ENCODE data around the gene TMEM114. TPM values are rescaled to one million over a fixed set of nuclear protein-coding genes. Genes with fewer than 3 reads are reported as not detected.

The TMEM114 gene
- total RNA-seq, 1 experiment from 2014 or later = not detected

DNA sequence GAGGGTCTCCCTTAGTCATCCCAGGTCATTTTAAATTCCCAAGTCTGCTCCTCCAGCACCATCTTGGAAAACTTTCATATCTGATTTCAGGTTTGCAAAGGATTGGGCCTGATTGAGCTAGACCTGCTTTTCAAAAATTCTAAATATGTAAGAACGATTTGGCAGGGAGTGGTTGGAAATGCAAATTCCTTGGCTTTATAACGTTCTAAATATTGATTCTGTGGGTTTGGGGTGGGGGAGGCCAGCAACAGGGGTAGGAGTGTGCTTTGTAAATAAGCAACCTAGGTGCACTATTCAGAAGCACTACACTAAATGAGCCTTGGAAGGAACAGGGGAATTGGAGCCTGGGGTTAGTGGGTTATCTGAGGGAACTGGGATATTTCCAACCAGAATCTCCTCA lies 47.9 kb downstream of the TMEM114 start:
- intact Hi-C loops (cut with micrococcal nuclease; ENCODE audit: unreplicated experiment) = no loop called here
- DNase-seq = no peak
- TF ChIP-seq, protein P1, sequence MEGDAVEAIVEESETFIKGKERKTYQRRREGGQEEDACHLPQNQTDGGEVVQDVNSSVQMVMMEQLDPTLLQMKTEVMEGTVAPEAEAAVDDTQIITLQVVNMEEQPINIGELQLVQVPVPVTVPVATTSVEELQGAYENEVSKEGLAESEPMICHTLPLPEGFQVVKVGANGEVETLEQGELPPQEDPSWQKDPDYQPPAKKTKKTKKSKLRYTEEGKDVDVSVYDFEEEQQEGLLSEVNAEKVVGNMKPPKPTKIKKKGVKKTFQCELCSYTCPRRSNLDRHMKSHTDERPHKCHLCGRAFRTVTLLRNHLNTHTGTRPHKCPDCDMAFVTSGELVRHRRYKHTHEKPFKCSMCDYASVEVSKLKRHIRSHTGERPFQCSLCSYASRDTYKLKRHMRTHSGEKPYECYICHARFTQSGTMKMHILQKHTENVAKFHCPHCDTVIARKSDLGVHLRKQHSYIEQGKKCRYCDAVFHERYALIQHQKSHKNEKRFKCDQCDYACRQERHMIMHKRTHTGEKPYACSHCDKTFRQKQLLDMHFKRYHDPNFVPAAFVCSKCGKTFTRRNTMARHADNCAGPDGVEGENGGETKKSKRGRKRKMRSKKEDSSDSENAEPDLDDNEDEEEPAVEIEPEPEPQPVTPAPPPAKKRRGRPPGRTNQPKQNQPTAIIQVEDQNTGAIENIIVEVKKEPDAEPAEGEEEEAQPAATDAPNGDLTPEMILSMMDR (IDR thresholded peaks at IDR 0.05; ENCODE audit: insufficient read depth in 1 of 2, low read depth in 1 of 2, low read length in 1 of 2, severe bottlenecking in 1 of 2, unreplicated experiment in 1 of 2) = no peak

DNA sequence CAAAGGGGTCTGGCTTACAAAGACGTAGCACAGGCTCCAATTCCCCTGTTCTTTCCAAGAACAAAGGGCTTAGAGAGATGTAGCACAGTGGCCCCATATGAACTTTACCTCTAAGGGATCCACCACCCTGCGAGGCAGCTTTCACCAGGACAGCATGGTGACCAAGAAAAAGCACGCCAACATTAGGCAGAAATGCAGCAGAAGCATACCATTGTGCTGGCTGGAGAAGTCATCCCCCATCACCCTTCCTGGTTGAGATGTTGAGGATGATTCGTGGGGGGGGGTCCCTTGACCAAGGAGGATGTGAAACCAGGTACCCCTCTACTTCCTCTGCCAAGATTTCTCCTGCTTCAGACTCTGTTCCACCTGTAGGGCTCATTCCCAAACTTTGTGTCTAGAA lies 48.4 kb downstream of the TMEM114 start:
- H3K4me1 ChIP-seq = no peaks in the 10 kb centered on the region
- intact Hi-C loops (cut with micrococcal nuclease; ENCODE audit: unreplicated experiment) = no loop called here
- no peaks in the 10 kb centered on the region for H3K4me1 Mint-ChIP-seq (ENCODE audit: low read depth, unreplicated experiment)
- H3K36me3 ChIP-seq (ENCODE audit: control insufficient read depth, insufficient read depth, low read length) = no peaks in the 10 kb centered on the region
- POLR2A ChIA-PET = no interaction called here
- no peak for DNase-seq
- BruUV-seq (replicated peaks) = no TSS peak
- TF ChIP-seq, protein P1 (IDR thresholded peaks at IDR 0.05; ENCODE audit: insufficient read depth in 1 of 2, low read depth in 1 of 2, low read length in 1 of 2, severe bottlenecking in 1 of 2, unreplicated experiment in 1 of 2) = no peak
- no peak overlapping the region for H3K4me3 ChIP-seq (ENCODE audit: low read depth, low read length)
- H3K36me3 Mint-ChIP-seq (ENCODE audit: insufficient read depth, unreplicated experiment) = no peaks in the 10 kb centered on the region
- H3K9me3 Mint-ChIP-seq (ENCODE audit: unreplicated experiment) = no peaks in the 10 kb centered on the region
- no peaks in the 10 kb centered on the region for H3K27me3 ChIP-seq (replicated peaks; ENCODE audit: control insufficient read depth, insufficient read depth, low read length)
- no peaks in the 10 kb centered on the region for H3K9me3 ChIP-seq
- H3K4me3 Mint-ChIP-seq (ENCODE audit: unreplicated experiment) = no peak overlapping the region
- peaks cover 7% of the 10 kb centered on the region for H3K27me3 Mint-ChIP-seq (ENCODE audit: insufficient read depth, unreplicated experiment)
- H3K27ac Mint-ChIP-seq (ENCODE audit: unreplicated experiment) = no peak overlapping the region
- CTCF ChIA-PET = no interaction called here

More for the DNA sequence above, 47.9 kb downstream of the TMEM114 start:
- peaks cover 7% of the 10 kb centered on the region for H3K27me3 Mint-ChIP-seq (ENCODE audit: insufficient read depth, unreplicated experiment)
- H3K27ac Mint-ChIP-seq (ENCODE audit: unreplicated experiment) = no peak overlapping the region
- H3K36me3 Mint-ChIP-seq (ENCODE audit: insufficient read depth, unreplicated experiment) = no peaks in the 10 kb centered on the region
- no peak overlapping the region for H3K4me3 Mint-ChIP-seq (ENCODE audit: unreplicated experiment)
- H3K9me3 ChIP-seq = no peaks in the 10 kb centered on the region
- no peaks in the 10 kb centered on the region for H3K36me3 ChIP-seq (ENCODE audit: control insufficient read depth, insufficient read depth, low read length)
- ChIA-PET CTCF (no interaction called here), POLR2A (no interaction called here)
- no peaks in the 10 kb centered on the region for H3K4me1 Mint-ChIP-seq (ENCODE audit: low read depth, unreplicated experiment)
- no peaks in the 10 kb centered on the region for H3K9me3 Mint-ChIP-seq (ENCODE audit: unreplicated experiment)
- no peak overlapping the region for H3K4me3 ChIP-seq (ENCODE audit: low read depth, low read length)
- no peaks in the 10 kb centered on the region for H3K27me3 ChIP-seq (replicated peaks; ENCODE audit: control insufficient read depth, insufficient read depth, low read length)
- H3K4me1 ChIP-seq = no peaks in the 10 kb centered on the region
- BruUV-seq (replicated peaks) = no TSS peak

DNA sequence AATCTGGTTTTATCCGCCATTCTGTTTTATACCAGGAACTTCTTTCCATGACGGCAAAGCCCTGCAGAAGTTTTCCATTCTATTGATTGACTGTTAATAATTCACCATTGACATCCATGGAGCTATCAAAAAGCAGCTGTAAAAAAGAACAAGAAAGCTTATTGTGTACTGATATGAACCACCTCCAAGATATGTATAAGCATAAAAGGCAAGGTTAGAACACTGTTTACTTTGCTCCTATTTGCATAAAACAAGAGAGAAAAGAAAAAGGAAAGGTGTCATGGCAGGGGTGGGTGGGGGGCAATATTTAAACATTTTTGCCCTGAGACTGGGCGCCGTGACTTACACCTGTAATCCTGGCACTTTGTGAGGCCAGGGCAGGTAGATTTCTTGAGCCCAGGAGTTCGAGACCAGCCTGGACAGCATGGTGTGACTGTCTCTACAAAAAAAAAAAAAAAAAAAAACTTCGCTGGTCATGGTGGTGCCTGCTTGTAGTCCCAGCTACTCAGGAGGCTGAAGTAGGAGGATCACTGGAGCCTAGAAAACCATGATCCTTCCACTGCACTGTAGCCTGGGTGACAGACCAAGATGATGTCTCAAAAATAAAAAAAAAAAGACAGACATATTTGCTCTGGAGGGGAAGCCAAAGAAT lies 52.5 kb downstream of the TMEM114 start:
- POLR2A ChIA-PET = no interaction called here
- no peaks in the 10 kb centered on the region for H3K9me3 Mint-ChIP-seq (ENCODE audit: unreplicated experiment)

More for the DNA sequence above, 52.5 kb downstream of the TMEM114 start:
- CTCF ChIA-PET = no interaction called here
- H3K4me1 Mint-ChIP-seq (ENCODE audit: low read depth, unreplicated experiment) = no peaks in the 10 kb centered on the region
- no peaks in the 10 kb centered on the region for H3K4me1 ChIP-seq
- H3K36me3 ChIP-seq (ENCODE audit: control insufficient read depth, insufficient read depth, low read length) = no peaks in the 10 kb centered on the region
- H3K36me3 Mint-ChIP-seq (ENCODE audit: insufficient read depth, unreplicated experiment) = no peaks in the 10 kb centered on the region
- H3K27me3 Mint-ChIP-seq (ENCODE audit: insufficient read depth, unreplicated experiment) = peaks cover 4% of the 10 kb centered on the region
- intact Hi-C loops (cut with micrococcal nuclease; ENCODE audit: unreplicated experiment) = no loop called here
- TF ChIP-seq, protein P1 (IDR thresholded peaks at IDR 0.05; ENCODE audit: insufficient read depth in 1 of 2, low read depth in 1 of 2, low read length in 1 of 2, severe bottlenecking in 1 of 2, unreplicated experiment in 1 of 2) = no peak
- no TSS peak for BruUV-seq (replicated peaks)
- H3K4me3 ChIP-seq (ENCODE audit: low read depth, low read length) = no peak overlapping the region
- no peaks in the 10 kb centered on the region for H3K9me3 ChIP-seq
- H3K27me3 ChIP-seq (replicated peaks; ENCODE audit: control insufficient read depth, insufficient read depth, low read length) = no peaks in the 10 kb centered on the region
- no peak overlapping the region for H3K4me3 Mint-ChIP-seq (ENCODE audit: unreplicated experiment)
- no peak for DNase-seq
- H3K27ac Mint-ChIP-seq (ENCODE audit: unreplicated experiment) = no peak overlapping the region

Measured in Caco-2 (cell line).